Stimulated activated CD4-positive, alpha-beta T cell treated with anti-CD3 and anti-CD28 coated beads, Interleukin-1b, Interleukin-23, amount 100 ng/mL, for 4 hours (primary cell): ENCODE results near the gene CXCR5.
"Not testable (repeated sequence)": the region's sequence is repeated elsewhere in the genome, so short reads cannot be mapped to it uniquely, and the experiment has no call there.

Source experiments
- DNase-seq, 2 donors: peaks; one replicate each; pipeline ENCODE4 v3.0.0-alpha.2; 2020; ENCODE audit warnings: low read depth in 2 of 2

The CXCR5 gene, protein sequence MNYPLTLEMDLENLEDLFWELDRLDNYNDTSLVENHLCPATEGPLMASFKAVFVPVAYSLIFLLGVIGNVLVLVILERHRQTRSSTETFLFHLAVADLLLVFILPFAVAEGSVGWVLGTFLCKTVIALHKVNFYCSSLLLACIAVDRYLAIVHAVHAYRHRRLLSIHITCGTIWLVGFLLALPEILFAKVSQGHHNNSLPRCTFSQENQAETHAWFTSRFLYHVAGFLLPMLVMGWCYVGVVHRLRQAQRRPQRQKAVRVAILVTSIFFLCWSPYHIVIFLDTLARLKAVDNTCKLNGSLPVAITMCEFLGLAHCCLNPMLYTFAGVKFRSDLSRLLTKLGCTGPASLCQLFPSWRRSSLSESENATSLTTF

DNA sequence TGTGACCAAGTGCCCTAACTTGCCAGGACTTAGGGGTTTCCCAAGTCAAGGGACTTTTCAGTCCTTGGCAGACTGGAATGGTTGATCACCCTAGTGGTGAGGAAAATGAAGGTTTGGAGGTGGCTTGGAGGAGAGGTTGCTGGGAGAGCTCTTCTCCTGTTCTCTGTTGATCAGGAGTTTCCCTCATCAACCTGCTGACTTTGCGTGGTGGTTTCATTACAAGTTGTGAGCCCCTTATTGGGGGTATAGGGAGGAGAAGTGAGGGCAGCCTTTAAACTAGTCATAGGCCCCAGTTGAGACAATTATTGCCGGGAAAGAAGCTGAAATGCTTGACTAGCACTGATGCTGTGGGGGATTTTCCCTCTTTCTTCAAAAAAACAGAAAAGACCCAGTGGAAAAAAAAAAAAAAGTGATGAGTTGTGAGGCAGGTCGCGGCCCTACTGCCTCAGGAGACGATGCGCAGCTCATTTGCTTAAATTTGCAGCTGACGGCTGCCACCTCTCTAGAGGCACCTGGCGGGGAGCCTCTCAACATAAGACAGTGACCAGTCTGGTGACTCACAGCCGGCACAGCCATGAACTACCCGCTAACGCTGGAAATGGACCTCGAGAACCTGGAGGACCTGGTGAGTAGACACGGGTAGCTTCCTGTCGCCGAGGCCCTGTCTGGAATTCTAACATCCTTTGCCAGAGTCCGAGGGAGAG, at the start of gene CXCR5:
Gene CXCR5, plus strand, starts transcription at position 525 of the 704 bp plus-strand sequence. Its CDS starts 50 bp downstream, at position 575.
- DNase-seq: no peak

DNA sequence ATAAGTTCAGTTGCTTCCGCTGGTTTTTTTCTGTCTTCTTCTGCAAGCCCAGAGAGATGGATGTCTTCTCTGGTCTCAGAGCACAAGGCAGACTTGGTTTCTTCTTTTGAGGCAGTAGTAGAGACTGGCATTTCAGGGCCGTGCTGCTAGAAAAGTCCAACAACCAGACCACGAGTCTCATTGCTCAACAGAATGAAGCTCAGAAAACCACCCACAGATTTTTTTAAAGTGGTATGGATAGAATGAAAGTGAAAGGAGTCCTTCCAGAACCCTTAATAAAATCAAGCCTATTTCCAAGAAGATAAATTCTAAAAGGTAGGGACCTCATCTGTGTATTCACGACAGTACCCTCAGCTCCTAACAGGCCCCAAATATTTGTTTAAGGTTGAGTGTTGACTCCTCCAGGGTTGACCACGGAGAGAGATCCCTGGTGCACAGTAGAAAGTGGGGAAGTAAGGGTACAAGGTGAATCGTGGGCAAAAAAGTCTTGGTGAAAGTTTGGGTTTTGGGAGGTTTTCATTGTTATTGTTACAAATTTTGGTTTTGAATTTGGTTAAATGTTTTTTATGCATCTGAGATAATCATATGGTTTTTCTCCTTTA, 49.2 kb upstream of the CXCR5 start:
- no peak for DNase-seq

DNA sequence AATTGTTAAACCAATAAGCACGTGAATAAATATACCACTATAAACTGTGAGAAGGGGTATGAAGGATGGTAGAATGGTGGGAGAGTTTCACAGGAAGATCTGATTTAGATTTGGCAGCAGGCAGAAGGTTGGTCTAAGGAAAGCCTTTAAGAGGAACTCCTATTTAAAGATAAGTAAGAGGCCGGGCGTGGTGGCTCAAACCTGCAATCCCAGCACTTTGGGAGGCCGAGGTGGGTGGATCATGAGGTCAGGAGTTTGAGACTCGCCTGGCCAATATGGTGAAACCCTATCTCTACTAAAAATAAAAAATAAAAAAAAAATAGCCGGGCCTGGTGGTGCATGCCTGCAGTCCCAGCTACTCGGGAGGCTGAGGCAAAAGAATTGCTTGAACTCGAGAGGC, 45.8 kb upstream of the CXCR5 start:
- DNase-seq: no peak

DNA sequence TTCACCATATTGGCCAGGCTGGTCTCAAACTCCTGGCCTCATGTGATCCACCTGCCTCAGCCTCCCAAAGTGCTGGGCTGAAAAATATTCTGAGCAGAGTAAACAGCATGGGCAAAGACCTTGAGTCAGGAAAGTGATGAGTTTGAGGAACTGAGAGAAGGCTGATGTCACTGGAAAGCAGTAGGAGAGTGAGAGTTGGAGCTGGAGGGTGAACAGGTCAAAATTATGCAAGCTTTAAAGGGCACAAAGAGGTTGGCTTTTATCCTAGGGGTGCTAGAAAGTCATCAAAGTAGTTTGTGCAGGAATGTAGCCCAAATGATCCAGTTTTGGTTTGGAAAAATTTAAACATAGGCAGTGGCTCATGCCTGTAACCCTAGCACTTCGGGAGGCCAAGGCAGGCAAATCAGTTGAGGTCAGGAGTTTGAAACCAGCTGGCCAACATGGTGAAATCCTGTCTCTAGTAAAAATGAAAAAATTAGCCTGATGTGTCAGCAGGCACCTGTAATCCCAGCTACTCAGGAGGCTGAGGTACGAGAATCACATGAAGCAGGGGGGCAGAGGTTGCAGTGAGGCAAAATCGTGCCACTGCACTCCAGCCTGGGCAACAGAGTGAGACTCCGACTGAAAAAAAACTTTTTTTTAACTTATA, 44.7 kb upstream of the CXCR5 start:
- no peak for DNase-seq

DNA sequence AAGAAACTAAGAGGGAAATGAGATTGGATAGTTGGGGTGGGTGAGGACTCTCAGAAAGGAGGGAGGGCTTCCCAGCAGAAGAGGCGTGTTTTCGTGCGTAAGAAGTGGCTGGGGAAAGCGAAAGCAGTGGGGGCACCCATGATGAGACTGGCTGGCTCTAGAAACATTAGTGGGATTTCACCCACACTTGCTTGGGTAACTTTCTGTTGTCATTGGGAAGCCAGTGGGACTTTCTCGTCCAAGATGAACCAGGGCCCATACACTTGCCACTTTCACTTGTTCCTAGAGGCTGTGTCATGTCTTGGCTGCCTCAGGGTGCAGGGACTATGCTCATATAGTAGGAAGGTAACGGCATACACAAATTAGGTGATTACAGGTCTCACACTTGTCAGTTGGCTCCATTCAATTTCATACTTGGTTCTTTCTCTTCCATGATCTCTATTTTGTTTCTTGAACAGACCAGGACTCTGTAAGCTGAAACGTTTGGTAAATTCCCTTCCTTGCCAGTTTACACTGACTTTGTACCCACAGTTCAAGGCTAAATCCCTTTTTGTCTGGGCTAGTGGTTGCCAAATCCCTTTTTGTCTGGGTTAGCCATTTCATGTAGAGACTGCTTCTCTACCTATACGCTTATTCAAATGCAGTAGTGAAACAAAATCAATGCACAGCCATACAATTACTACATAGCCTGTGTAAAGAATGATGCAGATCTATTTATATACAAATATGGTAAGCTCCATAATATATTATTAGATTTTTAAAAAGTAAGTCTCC, 42.0 kb upstream of the CXCR5 start:
- peak; percentile 22 to 25 for DNase-seq

DNA sequence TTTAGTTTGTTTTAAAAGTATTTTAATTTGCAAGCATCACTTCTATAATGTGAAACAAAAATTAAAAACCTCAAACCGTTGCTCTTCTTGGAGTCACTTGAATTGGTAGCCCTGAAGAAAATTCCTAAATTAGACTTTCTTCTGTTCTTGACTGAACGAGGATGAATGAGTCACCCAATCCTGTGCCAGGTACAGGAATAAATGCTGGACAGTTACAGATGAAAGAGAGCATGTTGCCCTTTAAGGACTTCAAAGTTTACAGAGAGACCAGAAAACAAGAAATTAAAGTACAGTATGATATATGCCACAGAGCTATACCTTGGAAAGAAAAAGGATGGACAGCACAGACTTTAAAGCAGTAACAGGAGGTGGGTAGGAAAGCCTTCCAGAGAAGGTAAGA, 41.3 kb upstream of the CXCR5 start:
- DNase-seq: no peak

DNA sequence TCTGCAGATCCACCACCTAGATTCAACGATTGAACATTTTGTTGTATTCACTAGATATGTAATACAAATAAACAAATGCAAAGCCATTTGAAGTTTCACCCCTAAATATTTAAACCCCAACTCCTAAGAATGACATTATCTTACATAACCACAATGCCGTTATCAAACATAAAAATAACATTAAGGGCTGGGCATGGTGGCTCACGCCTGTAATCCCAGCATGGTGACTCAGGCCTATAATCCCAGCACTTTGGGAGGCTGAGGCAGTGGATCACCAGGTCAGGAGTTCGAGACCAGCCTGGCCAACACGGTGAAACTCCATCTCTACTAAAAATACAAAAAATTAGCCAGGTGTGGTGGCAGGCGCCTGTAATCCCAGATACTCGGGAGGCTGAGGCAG, 40.8 kb upstream of the CXCR5 start:
- DNase-seq: not testable (repeated sequence)

DNA sequence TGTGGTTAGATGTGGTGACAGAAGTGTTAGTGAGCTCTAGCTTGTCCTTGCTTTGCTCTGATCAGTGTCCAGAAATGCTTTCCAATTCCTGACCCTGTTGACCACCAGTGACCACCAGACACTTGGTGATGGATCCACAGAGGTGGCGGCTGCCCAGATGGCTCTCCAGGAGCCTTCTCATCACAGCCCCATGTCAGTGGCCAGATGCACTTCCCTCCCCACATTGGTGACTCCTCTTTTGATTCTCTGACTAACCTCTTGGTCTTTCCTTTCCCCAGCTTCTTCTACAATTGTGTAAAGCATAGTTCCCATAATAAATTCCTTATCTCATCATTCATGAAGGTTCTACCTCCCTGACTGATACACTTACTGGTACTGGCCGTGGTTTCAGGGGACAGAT, 40.1 kb upstream of the CXCR5 start:
- DNase-seq: no peak

DNA sequence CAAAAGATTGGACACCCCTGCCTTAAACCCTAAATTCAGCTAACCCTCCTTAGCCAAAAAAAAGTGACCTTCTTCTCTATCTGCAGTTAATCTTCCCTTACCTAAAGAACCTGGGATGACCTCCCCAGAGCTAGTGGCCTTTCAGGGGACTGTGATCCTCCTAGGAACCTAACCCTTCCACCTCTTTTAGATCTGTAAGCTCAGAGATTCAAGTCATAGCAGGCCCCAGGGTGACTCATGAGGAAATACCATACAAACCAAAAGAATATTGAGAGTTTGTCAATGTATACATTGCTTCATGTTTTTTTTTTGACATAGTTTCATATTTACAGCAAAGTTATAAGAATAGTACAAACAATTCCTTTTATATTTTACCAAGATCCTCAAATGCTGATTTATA, 38.3 kb upstream of the CXCR5 start:
- no peak for DNase-seq

DNA sequence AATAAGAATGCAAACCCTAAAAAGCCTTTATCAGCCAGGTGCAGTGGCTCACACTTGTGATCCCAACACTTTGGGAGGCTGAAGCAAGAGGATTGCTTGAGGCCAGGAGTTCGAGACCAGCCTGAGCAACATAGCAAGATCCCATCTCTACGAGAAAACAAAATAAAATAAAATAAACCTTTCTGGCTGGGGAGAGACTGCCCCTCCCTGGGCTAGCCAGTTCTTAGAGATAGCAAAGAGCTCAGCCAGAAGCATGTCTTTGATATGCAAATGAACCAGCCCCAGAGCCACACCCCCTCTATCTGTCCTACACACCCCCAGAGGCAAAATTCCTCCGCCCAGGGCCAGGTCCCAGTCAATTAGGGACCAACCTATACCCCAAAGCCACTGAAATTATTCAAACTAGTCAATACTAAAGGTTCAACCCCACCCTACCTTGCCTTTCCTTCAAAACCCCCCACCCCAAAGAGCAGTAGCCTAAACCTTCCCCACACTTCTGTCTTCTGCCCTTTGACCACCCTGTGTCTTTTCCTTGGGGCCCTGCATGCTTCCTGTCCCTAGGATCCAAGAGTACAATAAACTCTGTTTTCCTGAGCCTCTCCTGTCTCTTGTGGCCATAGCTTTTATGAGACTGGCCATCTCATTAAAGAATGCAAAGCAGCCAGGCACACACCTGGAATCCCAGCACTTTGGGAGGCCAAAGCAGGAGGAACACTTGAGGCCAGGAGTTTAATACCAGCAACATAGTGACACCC, 37.3 kb upstream of the CXCR5 start:
- no peak for DNase-seq

DNA sequence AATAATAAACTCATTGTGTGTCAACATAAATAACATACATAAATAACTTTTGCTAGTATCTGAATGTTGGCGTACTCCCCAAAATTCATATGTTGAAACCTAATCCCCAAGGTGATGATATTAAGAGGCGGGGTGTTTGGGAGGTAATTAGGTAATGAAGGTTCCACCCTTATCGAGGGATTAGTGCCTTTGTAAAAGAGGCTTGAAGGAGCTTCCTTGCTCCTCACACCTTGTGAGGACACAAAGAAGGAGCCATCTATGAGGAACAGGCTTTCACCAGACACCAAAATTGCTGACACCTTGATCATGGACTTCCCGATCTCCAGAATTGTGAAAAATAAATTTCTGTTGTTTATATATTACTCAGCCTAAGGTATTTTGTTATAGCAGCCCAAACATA, 33.9 kb upstream of the CXCR5 start:
- DNase-seq: no peak

DNA sequence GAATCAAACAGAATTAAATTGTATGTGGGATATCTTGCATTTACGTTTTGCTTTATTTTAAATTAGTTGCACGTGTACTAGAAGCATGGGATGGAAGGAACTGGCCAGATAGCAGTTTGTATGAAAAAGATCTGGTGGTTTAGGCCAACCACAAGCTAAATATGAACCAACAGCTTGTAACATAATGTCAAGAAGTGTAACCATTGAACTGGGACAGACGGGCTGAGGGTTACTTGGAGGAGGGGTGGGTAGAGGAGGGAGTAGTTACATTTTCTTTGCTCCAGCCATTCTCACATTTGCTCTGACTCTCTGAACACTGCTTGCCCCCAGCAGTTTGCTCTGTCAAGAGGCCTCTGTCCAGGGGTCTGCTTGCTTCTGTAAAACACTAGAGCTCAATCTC, 31.7 kb upstream of the CXCR5 start:
- DNase-seq: no peak

DNA sequence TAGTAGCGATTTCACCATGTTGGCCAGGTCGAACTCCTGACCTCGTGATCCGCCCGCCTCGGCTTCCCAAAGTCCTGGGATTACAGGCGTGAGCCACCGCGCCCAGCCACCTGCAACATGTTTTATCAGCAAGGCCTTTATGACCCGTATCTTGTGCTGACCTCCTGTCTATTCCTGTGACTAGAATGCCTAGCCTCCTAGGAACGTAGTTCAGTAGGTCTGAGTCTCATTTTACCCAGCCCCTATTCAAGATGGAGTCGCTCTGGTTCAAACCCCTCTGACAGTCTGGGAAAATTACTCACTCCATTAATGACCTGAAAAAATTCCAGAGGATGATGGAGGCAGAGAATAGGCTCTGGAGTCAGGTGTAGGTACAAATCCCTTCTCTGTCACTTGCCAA, 30.0 kb upstream of the CXCR5 start:
- DNase-seq: no peak

DNA sequence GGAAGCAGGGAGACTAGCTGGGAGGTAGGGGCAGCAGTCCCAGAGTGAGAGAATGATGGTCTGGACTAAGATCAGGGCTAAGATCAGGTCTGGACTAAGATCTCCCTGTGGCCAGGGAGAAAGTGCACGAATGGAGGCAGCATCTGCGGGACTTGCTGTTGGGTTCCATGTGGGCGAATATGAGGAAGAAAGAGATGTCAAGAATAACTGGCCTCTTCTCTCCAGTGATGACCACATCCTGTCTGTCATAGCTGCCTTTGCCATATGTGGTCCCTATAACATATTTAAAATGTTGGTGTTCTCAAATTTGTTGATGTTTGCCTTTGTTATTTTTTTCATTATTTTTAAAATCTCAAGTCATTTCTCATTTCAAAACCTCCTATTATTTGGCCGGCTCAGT, 27.4 kb upstream of the CXCR5 start:
- no peak for DNase-seq

DNA sequence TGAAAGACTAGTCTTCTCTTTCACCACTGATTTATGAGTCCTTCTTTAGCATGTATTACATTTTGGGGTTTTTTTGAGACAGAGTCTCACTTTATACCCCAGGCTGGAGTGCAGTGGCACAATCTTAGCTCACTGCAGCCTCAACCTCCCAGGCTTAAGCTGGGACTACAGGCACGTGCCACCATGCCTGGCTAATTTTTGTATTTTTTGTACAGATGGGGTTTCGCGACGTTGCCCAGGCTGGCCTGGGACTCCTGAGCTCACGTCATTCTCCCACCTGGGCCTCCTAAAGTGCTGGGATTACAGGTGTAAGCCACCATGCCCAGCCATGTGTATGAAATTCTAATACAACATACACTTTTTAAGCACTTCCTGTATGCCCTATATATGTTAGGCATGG, 26.3 kb upstream of the CXCR5 start:
- no peak for DNase-seq

DNA sequence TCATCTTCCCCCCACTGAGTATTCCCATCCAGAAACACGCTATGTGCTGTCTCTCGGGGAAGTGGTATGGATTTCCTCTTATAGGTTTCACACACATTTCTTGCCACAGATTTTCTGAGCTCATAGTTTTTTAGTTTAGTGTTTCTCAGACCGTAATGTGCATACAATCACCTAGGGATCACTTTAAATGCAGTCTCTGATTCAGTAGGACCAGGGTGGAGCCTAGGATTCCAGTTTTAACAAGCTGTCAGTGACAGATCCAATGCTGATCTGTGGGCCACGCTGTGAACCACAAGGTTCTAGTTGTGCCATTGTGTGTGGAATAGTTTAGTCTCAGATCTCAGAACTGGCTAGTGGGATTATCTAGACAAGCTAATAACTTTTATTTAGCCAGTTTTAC, 23.7 kb upstream of the CXCR5 start:
- no peak for DNase-seq

DNA sequence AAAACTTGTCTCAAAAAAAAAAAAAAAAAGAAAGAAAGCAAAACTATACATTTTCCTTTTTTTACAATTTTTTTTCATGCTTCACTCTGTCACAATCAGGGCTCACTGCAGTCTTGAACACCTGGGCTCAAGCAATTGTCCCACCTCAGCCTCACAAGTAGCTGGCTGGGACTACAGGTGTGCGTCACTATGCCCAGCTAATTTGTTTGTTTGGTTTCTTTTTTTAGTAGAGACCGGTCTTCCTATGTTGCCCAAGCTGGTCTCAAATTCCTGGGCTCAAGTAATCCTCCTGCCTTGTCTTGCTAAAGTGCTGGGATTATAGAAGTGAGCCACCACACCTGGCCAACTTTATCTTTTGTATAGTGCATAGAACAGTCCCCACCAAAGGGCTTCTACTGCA, 15.0 kb upstream of the CXCR5 start:
- DNase-seq: no peak

DNA sequence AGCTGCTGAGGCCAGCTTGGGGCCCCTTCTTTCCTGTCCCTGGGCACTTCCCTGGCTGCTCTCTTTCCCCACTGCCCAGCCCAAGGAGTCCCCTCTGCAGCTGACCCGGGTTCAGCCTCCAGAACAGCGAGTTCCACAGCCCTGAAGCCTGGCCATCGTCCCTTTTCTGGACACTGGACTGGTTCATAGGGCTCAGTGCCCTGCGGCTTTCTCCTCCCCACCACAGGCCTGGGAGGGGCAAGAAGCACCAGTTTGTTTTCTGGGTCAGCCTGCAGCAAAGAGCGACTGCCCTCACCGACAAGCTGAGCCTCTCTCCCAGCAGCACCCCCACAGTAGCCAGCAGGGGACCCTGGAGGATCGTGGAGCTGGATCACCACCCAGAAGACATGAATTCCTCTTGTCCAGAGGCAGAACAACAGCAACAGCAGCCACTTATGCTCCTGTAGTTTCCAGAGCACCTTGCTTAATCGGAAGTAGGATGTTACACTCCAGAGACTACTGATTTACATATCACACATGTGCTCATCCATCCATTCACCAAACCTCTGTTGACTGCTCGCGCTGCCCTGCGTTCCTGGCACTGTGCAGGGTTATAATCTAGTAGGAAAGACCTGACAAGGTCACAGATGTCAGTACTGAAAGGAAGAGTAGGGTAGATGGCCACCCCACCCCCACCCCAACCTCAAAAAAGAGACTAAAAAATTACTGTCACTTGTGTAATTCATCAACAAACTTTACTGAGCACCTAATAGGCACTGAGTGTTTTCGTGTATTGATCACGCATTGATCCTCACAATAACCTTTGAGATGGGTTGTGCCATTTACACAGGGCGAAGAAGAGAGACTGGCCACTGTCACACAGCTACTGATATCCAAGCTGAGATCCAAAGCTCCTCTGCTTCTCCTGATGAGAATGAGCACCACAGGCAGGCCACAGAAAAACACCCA, 13.0 kb upstream of the CXCR5 start:
- no peak for DNase-seq

DNA sequence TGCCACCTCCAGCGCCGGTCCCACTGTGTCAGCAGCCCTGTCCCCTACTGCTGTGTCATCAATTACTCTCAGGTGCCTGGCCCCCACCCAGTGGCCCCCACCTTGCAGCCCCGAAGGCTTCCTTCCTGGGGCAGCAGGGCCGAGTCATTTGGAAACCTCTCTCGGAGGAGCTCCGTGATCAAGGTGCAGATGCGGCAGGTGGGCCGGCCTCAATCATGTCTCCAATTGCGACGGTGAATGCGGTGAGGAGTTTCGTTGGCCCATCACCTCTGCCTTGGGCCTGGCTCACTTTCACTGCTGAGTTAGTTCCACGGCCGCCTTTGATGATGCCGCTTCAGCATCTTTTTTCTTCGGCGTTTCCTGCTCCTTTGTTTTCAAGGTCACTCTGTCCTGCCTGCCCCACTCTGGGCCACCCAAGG, 11.3 kb upstream of the CXCR5 start:
- DNase-seq: no peak

DNA sequence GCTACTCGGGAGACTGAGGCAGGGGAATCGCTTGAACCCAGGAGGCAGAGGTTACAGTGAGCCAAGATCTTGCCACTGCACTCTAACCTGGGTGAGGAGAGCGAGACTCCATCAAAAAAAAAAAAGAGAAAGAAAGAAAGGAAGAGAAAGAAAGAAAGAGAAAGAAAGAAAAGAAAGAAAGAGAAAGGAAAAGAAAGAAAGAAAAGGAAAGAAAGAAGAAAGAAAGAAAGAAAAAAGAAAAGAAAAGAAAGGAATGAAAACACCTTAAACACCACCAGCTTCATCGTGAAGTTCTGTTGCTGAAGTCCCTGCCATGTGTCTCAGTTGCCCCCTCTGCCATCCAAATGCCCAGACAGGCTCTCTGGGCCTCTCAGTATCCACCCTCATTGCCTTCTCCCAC, 9.9 kb upstream of the CXCR5 start:
- DNase-seq: no peak
